HG03342 (cell line): Measurements from ENCODE around the gene CCDC148.

Experiments used
- ATAC-seq: cut with Tn5 transposase; IDR thresholded peaks from one replicate; pipeline ENCODE4 v1.9.1; 2021; ENCODE audit warnings: mild to moderate bottlenecking, moderate library complexity; ENCODE audit not compliant: unreplicated experiment

The CCDC148 gene

GRCh38 chr2:158182676-158183295 lies 273.8 kb downstream of the CCDC148 start:
- no peak for ATAC-seq

- no peak for ATAC-seq
Measured at GRCh38 chr2:158181171-158181570, 275.4 kb downstream of the CCDC148 start.

GRCh38 chr2:158179660-158180059 lies 276.9 kb downstream of the CCDC148 start:
- ATAC-seq, result no peak

GRCh38 chr2:158178646-158179045 lies 277.9 kb downstream of the CCDC148 start:
- ATAC-seq, result no peak

DNA sequence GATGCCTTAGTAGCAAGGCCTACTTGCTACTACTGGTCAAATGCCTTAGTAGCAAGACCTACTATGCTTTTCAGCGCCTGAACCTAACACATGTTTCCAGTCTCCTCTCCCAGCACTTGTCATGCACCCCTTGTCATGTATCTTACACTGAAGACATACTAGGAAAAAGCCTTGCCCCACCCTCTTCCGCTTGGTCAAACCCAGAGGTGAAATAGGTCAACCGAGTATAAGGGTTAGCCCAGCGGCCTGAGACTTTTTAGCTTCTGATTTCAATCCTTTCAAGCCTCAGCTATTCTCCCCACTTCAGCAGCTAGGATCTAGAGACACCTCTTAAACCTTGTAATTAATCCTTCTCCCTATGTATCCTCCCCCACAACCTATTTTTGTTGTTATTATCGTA lies 281.6 kb downstream of the CCDC148 start:
- no peak for ATAC-seq

DNA sequence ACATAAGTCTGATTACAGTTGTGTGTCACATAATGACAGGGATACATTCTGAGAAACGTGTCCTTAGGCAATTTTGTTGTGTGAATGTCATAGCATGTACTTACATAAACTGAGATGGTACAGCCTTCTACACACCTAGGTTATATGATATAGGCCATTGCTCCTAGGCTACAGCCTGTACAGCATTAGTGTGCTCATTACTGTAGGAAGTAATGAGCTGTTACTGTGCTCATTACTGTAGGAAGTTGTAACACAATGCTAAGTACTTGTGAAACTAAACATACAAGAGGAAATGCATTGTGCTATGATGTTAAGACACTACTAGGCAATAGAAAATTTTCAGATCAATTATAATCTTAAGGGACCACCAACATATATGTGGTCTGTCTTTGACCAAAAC lies 282.1 kb downstream of the CCDC148 start:
- ATAC-seq, result no peak

DNA sequence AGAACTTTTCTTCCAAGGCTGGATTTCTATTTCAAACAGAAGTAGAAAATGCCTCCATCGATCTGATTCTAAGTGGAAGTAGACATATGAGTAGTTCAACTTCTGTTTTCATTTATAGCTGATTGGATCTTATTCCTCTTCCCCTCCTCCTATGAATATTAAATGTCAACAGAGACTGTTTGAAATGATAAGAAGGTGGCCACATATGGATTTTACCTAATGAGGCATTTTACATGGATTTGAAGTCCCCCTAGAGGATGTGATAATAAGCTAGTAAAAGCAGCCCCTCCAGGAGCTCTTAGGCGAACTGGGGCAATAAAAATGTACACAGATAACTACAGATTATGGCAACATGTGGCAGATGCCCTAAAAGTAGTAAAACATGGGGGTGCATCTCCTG lies 283.8 kb downstream of the CCDC148 start:
- no peak for ATAC-seq

DNA sequence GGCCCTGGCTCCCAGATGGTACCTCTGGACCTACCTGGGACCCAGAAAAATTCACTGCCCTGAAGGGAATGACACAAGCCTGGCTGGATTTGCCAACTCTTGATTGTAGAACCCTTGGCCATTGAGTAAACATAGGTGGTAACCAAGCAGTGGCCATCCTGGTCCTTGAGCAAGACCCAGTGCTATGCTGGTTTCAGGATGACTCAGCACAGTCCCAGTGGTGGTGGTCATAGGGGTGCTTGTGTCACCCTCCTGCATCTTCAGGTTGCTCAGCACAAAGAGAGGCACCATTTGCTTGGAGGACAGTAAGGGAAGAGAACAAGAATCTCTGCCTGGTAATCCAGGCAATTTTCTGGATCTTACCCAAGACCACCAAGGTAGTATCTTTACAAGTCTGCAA lies 302.0 kb downstream of the CCDC148 start:
- no peak for ATAC-seq

DNA sequence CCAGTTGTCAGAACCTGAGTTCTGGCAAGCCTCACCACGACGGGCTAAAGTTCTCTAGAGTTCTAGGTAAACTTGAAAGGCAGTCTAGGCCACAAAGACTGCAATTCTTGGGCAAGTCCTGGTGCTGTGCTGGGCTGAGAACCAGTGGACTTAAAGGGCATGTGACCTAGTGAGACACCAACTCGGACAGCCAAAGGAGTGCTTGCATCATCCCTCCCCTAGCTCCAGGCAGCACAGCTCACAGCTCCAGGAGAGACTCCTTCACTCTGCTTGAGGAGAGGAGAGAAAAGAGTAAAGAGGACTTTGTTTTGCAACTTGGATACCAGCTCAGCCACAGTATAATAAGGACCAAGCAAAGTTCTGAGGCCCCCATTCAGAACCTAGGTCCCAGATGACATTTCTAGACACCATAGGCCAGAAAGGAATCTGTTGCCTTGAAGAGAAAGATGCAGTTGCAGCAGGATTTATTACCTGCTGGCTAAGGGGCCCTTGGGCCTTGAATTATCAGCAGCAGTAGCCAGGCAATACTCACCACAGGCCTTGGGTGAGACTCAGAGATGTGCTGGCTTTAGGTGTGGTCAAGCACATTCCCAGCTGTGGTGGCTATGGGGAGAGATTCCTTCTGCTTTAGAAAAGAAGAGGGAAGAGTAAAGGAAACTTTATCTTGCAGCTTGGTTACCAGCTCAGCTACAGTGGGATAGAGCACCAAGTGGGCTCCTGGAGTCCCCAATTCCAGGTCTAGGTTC lies 303.1 kb downstream of the CCDC148 start:
- ATAC-seq, result no peak

DNA sequence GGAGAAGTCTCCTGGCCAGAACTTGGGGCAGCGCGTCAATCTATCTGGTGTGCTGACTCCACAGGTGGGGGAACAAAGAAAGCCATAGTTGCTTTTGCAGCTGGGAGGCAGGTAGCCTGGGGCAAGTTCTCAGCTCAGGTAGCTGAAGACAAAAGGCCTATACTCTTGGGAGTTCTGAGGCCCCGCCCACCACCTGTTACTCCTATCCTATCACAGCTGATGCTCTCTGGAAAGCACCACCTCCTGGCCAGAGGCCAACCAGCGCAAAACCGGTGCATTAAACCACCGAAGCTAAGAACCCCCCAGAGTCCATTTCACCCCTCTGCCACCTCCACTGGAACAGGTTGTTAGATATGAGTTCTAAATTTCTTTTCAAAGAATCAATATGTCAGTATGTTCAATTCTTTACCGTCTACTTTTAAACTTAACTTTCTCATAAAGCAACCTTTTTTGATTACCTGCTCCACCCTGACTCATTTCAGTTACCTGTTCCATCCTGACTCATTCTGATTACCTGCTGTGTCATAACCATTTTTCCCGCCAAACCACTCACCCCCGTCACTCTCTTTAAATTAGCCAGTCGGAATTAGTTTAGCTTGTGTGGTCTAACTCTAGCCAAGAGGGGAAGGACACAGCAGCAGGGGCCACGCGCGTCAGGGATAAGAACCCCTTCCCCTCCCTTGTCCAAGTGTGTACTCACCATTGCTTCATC lies 311.5 kb downstream of the CCDC148 start:
- ATAC-seq, result no peak

DNA sequence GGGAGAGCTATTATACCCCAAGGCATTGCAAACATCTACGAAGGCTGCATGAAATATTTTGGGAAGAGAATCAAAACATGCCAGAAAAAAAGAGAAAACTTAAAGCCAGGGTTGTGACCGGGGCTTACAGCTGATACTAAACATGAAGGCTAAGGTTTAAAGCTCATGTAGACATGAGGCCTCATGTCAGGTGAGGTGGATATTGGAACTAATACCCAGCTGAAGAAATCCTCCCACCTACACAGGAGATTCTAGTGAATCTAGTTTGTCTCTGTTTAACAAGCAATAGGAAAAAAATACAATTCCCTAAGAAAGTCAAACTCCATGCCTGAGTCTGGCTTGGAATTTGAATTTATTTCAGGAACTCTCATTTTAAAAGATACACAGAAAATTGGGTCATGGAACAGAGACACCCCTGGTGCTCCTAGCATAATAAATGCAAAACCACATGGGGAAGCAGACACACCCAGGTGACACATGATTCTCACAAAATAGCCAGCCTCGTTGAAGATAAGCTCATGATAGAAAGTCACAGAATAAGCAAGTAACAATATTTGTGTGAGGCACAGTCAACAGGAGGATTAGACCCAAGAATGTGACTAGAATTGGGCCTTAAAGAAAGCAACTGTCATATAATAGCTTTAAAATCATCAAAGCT lies 312.7 kb downstream of the CCDC148 start:
- ATAC-seq, result no peak

GRCh38 chr2:158142568-158143332 lies 313.8 kb downstream of the CCDC148 start:
- peak; percentile 80 for ATAC-seq

GRCh38 chr2:158142165-158142564 lies 314.4 kb downstream of the CCDC148 start:
- no peak for ATAC-seq

DNA sequence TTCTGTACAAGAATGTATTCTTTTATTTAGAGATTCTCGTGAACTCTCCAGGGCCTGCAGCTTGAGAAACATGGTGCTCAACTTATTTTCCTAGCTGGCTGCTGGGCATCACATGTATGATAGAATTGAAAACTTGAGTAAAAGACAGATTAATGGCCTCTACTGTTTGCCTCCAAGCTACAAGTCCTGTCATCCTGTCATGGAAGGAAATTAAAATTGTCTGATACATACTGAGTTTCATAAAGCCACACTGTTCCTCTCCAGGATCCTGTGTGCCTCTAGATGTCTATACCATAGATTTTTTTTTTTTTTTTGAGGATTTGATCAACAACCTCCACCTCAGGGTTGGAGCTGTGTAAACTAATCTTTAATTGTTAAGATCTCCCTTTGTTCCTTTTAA lies 316.4 kb downstream of the CCDC148 start:
- ATAC-seq, result no peak

DNA sequence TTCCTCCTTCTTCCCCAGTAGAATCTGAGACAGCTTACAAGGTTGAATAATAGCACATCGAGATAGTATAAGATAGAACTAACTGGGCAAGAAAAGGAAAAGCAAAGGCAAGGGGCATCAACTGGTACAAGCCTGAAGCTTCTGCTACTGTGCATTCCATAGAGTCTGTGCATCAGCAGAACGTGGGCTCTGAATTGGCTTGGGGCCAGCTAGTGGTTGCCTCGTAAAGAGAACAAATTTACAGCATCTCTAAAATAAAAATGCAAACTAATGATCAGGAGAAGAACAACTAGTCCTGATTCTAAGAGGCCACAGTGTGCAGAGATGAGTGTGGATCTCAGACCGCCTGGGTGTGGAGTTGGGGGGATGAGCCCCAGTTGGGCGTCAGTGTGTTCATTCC lies 318.3 kb downstream of the CCDC148 start:
- ATAC-seq, result no peak

DNA sequence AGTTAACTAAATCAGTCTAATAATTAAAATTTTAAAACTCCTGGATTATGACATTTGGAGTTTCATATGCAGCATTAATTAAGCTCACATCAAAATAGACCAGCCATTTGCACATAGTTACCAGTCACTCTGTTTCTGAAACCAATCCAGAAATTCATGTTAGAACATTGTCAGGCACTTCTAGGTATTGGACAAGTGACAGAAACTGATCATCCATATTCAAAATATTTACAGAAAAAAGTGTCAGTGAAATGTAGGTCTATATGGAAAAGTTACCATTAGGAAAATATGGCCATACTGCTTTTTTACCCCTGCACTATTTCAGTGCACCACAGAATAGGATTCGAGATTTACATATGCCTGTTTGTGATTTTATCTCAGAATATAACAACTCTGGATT lies 321.5 kb downstream of the CCDC148 start:
- no peak for ATAC-seq

GRCh38 chr2:158134655-158135054 lies 321.9 kb downstream of the CCDC148 start:
- ATAC-seq, result no peak

- ATAC-seq, result no peak
Measured at GRCh38 chr2:158134055-158134454, 322.5 kb downstream of the CCDC148 start.

DNA sequence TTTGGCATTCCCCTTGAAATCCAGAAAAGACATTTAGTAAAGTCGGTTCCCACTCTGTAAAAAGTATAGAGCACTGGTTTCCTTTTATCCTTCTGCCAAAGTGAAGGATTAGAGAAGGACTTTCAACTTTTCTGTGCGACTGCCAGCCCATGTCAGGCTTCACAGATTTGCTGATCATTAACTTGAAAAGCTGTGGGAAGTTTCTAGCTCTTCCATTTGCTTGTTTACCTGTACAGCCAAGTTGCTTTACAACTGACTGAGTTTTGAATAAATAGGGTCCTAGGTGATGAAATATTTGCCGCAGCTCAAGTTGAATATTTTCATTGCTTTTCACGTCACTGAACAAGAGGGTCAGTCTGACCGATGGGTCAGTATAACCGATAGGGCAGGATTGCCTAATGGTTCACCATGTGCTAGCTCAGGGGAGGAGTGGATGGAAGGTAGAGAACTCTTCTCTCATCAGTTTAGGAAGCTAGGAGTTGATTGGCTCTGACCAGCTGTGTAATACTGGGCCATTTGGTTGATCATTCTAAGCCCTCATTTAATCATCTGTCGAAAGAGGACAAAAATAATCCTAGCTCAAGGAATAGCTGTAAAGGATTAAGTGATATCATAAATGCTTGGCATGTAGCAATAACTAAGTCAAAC lies 324.5 kb downstream of the CCDC148 start:
- ATAC-seq, result no peak

- ATAC-seq, result no peak
Measured at GRCh38 chr2:158131483-158131912, 325.1 kb downstream of the CCDC148 start.
